Retinal pigment epithelial cell (primary cell): ENCODE results near the gene ITGB5.
"Not testable (repeated sequence)": the region's sequence is repeated elsewhere in the genome, so short reads cannot be mapped to it uniquely, and the experiment has no call there.

ENCODE experiments used
- DNase-seq: peaks from one replicate; pipeline ENCODE4 v3.0.0-alpha.2; 2010; ENCODE audit warnings: low read depth
- H3K4me3 ChIP-seq: 2 replicates; pipeline ENCODE4 v1.5.1; 2011; ENCODE audit warnings: mild to moderate bottlenecking, low read length, control low read depth, moderate library complexity
- TF ChIP-seq, protein P1 (sequence below): conservative IDR thresholded peaks from 2 replicates; pipeline ENCODE4 v1.5.1; 2011; ENCODE audit warnings: low read depth, low read length, control low read depth, inconsistent platforms

Gene ITGB5

DNA sequence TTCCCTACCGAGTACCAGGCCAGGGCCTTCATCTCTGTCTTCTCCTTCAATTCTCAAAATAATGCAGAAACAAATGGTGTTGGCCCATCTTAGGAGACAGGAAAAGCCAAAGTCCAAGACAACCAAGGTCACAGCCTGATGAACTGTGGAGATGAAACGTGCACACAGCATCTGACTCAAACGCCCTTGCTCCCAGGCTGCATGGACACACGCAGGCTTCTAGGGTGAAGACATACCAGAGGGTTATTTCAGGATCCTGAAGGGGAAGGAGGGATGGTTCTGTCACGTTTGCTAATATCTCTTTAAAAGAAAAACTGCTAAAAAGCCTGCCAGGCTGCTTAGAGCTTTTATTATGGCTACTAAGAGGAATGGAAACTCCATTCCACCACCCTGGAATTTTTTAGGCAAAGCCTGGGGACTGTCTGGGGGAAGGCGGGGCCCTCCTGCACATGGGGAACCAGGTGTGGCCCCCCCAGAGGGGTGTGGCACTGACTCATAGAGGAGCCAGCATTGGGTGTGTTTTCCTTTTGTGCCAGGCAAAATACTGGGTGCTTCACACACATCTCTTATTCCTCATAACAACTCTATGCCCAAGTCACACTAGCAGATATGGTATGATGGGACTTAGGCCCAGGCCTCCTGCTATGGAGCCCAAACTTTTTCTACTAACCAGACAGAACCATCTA is 94.0 kb downstream of the ITGB5 start:
- TF ChIP-seq, protein P1, sequence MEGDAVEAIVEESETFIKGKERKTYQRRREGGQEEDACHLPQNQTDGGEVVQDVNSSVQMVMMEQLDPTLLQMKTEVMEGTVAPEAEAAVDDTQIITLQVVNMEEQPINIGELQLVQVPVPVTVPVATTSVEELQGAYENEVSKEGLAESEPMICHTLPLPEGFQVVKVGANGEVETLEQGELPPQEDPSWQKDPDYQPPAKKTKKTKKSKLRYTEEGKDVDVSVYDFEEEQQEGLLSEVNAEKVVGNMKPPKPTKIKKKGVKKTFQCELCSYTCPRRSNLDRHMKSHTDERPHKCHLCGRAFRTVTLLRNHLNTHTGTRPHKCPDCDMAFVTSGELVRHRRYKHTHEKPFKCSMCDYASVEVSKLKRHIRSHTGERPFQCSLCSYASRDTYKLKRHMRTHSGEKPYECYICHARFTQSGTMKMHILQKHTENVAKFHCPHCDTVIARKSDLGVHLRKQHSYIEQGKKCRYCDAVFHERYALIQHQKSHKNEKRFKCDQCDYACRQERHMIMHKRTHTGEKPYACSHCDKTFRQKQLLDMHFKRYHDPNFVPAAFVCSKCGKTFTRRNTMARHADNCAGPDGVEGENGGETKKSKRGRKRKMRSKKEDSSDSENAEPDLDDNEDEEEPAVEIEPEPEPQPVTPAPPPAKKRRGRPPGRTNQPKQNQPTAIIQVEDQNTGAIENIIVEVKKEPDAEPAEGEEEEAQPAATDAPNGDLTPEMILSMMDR: no peak
- no peak for DNase-seq
- no peak overlapping the region for H3K4me3 ChIP-seq

DNA sequence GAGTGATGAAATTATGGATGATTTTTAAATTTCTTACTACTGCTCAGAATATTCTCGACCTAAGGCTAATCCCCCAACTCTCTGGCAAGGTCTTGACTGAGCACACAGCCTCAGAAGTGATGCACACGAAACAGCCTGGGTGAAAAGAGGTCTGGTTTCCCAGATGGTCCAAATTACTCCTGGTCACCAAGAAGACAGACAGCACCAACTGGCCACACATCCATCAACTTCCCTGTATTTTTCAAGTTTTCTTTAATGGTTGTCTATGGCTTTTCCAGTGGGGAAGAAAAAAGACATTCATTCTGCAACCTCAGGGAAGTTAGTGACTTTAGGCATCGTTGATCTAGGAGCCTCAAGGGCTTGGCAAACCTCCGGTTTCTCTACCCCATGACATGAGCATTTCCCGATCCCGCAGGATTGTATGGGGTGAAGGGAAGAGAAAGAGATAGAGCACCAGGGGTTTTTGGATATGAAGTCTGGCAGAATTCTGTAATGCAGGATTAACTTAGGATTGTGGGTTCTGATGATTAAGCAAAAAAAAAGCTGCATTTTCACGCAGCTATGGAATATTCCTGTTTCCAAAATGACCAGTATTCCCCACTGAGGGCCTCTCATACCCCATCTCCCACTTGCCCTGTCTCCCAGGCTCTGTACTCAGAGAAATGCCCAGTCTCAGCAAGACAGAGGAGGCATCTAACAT is 94.7 kb downstream of the ITGB5 start:
- H3K4me3 ChIP-seq: no peak overlapping the region
- DNase-seq: no peak
- TF ChIP-seq, protein P1: no peak

DNA sequence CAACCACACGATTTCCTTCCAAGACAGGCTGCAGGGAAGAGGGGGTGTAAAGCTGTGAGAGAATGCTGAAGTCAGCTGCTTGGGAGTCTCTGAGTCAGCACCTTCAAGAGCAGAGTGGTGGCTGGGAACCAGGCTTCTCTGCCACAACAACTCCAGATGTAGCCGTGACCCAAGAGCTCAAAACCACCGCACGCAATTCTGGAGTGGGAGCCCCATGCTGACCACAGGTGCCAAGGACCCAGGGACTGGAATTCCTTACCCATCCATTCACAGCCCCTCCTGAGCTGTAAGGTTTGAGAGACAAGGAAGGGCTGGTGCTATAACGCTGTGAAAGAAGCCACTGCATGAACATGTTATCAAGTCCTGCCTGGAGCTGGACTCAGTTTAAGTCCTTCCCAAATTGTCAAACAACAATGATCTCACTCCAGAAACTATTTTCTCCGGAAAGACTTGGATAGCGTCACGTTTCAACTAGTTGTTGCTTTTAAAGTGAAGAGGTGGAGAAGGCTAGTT is 95.5 kb downstream of the ITGB5 start:
- TF ChIP-seq, protein P1: no peak
- H3K4me3 ChIP-seq: no peak overlapping the region
- DNase-seq: no peak

DNA sequence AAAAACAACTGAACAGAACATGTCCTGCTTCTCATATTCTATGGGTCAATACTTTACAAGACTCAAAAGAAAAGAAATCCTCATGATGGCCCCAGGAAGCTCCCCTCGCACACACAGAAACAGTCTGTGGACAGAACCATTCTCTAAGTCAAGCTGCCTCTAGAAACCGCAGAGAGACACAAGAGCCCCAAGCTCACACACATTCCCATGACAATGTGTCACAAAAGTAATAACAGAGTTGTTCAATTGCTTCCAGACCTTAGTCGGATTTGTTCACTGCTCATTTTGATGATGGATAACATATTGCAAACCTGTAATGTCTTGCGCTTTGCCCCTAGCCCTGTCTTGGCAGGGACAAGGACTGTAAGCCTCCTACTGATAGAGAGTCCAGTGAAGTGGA is 96.0 kb downstream of the ITGB5 start:
- DNase-seq: no peak
- H3K4me3 ChIP-seq: no peak overlapping the region
- TF ChIP-seq, protein P1: no peak

DNA sequence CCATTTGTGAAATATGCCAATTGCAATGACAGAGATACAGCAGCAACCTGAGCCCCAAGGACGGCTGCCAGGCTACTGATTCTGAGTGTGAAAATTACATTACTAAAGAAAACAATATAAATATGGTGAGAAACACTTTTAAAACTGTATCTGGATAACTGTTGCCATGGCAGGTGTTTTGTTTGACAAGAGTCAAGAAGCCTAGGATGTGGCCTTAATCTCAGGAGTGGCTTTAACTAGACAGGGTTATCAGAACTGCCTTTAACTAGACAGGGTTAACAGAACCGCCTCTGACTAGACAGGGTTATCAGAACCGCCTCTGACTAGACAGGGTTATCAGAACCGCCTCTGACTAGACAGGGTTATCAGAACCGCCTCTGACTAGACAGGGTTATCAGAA is 98.1 kb downstream of the ITGB5 start:
- H3K4me3 ChIP-seq, DNase-seq: not testable (repeated sequence)

DNA sequence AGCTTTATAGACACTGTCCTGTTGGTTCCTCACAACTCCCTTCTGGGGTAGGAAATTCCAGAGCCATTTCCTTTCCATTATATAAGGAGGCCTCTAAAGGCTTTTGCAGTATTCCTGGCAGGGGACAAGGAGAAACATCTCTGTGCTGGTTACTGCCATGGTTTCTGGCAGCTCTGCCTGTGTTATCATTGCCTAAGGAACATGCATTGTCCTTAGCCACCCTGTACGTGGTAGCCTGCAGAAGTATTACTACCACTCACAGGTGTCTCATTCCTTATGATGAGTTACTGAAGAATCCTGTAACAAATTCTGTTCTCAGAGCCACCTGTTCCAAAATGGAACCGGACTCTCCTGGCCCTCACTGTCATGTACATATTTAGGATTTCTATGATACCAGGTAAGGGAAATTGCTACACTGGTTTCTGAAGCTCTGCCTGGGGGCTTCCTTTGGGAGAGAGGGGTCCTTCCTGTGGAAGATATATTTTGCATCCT is 98.9 kb downstream of the ITGB5 start:
- TF ChIP-seq, protein P1: no peak
- no peak for DNase-seq
- no peak overlapping the region for H3K4me3 ChIP-seq

DNA sequence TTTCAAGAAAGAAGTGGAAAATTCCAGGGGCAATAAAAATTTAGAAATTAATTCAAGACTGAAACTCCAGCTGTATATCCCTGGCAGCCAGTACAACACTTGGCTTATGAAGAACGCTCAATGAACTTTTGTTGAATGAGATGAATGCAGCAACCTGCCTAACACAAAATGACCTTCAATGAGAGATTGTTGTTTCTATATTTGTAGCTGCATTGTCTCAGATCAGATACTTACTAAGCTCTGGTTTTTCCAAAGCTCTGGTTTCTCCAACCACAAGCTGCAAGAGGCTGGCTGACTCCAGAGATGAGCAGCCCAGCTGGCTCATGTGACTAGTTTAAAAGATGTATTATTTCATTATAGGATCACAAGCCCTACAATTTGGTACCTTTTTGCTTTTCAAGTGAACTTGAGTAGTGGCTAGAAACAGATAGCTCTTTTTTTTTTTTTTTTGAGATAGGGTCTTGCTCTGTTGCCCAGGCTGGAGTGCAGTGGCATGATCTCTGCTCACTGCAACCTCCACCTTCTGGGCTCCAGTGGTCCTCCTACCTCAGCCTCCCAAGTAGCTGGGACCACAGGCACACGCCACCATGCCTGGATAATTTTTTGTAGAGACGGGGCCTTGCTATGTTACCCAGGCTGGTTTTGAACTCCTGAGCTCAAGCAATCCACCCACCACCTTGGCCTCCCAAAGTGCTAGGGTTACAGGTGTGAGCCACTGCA is 99.5 kb downstream of the ITGB5 start:
- no peak for DNase-seq
- H3K4me3 ChIP-seq: no peak overlapping the region
- TF ChIP-seq, protein P1: no peak
